Measurements from ENCODE around the gene POLR2M.

POLR2M gene

DNA sequence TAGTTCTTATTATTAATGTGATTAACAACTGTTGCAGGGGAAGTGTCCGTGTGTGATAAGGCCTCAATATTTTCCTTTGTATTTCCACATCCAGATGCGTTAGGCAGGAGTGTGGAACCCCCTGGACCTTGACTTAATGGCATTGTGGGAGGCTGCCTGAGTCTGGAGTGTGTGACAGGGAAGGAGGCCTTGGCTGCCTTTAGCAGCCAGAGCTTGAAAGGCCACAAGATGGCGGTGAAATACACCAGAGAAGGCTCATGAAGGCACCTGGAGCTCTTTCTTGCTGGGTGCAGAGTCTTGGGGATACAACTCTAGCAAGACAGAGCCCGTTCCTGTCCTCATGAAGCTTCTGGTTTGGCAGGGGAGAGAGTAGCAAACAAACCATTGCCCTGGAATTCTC, 36.9 kb downstream of the POLR2M start:
- no peak for DNase-seq

DNA sequence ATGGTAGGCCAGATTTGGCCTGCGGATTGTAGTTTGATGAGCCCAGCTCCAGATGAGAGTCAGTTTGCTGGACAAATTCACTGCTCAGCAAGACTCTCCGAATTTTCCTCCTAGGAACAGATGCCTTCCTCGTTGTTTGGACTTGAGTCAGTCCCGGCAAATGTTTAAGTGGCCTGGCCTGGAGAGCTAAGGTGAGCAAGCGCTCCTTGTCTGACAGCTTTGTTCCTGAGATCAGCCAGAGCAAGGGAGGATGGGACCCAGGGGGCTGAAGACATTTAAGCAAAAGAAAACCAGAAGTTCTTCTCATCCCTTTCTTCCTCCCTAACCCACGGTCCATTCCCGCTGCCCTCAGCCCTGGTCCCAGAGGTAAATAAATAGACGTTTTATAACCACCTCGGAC, 40.3 kb downstream of the POLR2M start:
- no peak for DNase-seq

DNA sequence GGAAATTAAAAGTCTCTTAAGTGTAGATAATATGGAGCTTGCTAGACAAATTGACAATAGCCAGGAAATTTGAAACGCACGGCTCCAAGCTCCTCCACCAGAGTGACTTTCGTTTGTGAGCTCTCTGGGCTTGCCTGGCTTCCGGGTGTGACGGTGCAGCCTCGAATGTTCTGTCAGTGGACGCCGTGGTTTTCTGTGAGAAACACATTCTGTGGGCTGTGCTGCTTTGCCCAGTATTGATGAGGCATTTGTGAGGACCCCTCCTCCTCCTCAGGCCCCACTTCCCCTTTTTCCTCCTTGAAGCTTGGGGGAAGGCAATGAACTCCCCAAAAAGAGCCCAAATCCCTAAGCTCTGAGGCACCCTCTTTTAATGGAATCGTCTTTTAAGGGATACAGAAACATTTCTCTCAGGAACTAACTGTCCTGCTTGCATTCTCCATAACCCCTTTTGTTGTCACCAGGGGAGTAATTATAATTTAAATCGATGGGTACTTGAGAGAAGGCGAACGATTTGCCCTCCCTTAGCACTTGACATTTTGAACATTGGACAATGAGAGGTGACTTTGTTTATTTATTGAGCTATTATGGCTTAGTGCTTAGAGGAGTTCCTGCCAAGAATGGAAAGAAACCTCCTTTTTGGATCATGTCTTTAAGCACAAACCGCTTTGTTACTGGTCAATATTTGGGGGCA, 40.8 kb downstream of the POLR2M start:
- no peak for DNase-seq

DNA sequence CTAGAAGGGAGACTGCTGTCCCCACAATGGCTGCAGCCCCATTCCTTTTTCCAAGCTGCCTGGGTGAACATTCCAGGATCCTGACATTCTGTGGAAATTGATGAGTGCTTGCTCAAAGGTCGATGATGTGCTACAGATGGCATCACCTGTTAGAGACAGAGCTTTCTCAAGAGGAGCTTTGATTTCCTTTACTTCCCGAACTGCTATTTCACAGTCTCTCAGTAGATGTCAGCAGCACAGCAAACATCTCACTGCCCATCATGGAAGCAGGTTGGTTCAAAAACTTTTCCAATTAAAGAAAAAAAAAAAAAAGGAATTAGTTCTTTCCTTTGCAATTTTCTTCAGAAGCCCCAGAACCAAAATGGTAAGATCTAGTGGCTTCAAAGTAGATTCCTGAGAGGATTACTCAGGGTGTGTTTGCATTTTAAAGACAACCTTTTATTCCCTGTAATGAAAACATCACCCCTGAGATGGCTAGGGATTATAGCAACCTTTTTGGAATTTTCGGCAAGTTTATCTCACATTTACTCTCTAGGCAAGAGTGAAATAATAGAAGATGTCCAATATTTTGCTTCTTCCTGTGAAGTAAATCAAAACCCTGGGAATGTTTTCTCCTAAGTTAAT, 44.8 kb downstream of the POLR2M start:
- DNase-seq: no peak

DNA sequence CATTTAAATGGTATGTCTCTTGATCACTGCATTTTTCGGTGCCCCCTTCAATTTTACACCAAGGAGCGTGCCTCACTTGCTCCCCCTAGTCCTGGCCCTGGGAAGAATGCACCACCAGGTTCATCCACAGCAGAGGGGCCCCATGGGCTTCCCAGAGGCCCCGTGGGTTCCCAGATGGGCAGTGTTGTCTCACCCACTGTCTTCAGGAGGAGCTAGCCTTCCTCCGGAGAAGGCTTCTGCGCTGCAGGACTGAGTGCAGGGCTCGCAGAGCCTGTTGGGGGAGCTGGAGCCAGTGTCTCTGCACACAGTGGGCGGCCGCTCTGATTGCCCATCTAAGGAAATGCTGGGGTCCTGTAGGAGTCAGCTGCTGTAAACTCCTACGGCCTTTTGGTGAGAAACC, 45.9 kb downstream of the POLR2M start:
- no peak for DNase-seq

DNA sequence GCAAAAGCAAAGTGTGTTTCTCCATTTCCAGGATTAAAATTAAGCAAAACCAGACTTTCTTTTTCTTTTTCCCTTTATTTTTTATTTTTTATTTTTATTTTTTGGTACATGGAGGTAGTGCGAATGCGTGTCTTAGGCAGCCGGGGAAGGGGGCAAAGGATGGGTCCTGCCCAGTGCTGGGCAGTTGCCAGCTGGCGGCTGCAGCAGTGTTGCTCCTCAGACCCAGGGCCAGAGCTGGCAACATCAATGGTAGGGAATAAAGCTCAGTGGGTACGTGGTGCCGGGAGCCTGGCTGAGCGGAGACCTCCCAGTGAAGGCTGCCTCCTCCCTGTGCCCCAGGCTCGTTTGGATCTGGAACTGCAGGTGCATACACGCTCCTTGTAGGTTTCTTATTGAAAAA, 46.3 kb downstream of the POLR2M start:
- no peak for DNase-seq

DNA sequence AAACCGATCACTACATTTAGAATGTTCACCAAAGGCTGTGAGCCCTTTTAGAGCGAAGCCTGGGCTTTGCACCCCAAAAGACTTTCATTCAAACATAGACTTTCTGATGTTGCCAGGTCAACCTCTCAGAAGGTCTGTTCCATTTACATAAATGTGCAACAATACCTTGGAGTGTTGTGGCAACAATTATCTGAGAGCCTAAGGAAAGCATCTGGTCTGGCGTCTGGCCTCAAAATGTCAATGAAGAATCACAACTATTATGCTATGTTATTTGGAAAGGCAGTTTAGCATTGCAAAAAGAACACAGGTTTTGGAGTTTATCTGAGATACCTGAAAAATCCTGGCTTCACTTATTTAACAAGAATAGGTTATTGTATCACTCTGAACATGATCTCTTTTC, 50.0 kb downstream of the POLR2M start:
- DNase-seq: no peak

DNA sequence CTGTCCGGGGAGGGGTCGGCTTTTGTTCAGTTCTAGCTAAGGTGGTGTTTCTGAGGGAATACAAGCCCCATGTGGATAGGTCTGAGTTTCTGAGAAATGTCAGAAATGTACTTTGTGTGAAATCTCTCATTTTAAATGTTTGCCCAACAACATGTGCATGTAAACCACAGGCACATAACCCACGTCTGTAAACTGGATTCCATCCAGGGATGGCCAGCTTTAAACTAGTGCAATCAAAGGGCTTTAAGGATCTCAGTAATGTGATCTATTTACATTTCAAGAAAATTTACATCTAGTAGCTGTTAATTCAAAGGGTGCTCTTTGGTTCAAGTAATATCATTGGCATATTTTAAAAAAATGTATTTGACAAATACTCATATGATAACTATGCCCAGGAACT, 52.0 kb downstream of the POLR2M start:
- DNase-seq: no peak

DNA sequence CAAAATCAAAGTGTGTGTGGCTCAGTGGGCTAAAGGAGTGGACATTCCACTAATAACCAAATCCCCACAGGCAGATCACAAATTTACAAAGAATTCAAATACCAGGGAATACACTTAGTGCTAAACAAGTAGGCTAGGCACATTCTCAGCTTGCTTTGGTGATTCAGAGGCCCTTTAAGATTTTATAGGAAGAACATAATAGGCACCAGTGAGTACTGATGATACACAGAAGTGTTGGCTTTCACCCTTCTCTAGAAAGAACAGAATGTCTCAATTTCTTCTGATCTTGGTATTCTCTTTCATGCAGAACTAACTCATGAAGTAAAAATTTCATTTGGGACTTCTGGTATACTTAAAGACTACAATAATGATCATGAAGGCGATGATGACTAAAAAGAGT, 55.0 kb downstream of the POLR2M start:
- DNase-seq: no peak

DNA sequence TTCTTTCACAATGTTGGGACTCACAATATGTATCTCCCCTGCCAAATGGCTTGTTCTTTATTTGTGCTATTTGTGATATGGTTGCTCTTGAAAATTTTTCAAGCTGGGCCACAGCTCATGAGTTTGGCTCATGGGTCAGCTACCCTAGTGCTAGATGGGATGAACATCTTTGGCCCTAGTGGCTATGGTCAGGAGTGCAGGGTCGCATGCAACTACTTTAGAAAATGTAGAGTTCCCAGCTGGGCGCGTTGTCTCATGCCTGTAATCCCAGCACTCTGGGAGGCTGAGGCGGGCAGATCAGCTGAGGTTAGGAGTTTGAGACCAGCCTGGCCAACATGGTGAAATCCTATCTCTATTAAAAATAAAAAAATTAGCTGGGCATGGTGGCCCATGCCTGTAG, 55.8 kb downstream of the POLR2M start:
- DNase-seq: no peak

DNA sequence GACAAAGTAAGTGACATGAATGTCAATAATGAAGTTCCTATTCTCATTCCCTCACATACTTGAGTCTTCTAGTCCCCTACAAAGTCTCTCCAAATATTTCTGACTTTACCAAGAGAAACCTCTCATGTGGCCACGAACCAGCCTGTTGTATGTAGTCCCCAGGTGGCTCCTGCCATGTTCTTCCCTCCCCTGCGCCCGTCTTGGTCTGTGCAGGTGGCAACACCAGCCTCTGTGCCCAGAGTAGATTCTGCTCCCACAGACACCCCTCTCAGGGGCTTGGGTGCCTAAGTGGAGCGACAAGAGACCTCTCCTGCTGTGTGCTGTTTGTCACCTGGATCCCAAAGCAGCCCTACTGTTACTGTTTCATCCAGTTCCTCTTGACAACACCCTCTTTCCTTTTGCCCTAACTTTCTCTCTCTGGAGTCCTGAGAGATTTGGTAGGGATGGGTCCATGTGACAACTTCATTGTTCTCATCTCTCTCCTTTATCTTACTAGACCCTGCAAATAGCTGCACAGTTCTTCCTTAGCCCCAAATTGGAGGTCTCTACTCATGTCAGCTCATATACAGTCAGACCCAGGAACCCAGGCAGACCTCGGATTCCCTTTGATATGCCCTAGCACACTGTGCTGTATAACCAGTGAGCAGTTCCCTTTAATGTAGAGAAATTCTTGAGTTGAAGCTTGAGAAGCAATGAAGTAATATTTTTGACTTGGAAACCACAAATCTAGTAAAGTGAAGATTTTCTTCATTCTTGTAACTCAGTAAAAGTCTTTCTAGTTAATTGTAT, 56.9 kb downstream of the POLR2M start:
- DNase-seq: no peak

Data from hematopoietic multipotent progenitor cell treated with erythropoietin and hydrocortisone succinate and interleukin-3 and kit ligand, for 8 days (in vitro differentiated cells).